NOMO-1 treated with dmso at 0.1 percent for 144 hours (cell line): ENCODE results near the gene FLT3.
A peak's percentile ranks its signal among the peaks of the same experiment; 100 is the strongest.
"Not testable (repeated sequence)": the region's sequence is repeated elsewhere in the genome, so short reads cannot be mapped to it uniquely, and the experiment has no call there.

Source experiments
- DNase-seq: peaks from one replicate; lab custom pipeline; 2025; ENCODE audit not compliant: unreplicated experiment; lab: John Stamatoyannopoulos, UW

FLT3 gene

GRCh38 chr13:28100150-28101121 lies at the start of gene FLT3:
TSS of gene FLT3 (minus strand) at chr13:28100576. CDS start at chr13:28100510, 66 bp downstream.
- peak; percentile 98 for DNase-seq

- DNase-seq: no peak
Measured at GRCh38 chr13:28147495-28147894, 47.1 kb upstream of the FLT3 start.

GRCh38 chr13:28145049-28145448 lies 44.7 kb upstream of the FLT3 start:
- no peak for DNase-seq

GRCh38 chr13:28141542-28141941 lies 41.2 kb upstream of the FLT3 start:
- DNase-seq: not testable (repeated sequence)

GRCh38 chr13:28140433-28141125 lies 40.2 kb upstream of the FLT3 start:
- no peak for DNase-seq

- DNase-seq: peak; percentile 99
Measured at GRCh38 chr13:28138756-28139470, 38.5 kb upstream of the FLT3 start.

GRCh38 chr13:28138012-28138755 lies 37.8 kb upstream of the FLT3 start, which contains the start of gene PAN3:
TSS of gene PAN3 (plus strand) at chr13:28138545. CDS start at chr13:28138658, 113 bp downstream.
- peak; percentile 92 for DNase-seq

- DNase-seq: no peak
Measured at GRCh38 chr13:28137596-28137995, 37.2 kb upstream of the FLT3 start.

GRCh38 chr13:28136916-28137315 lies 36.5 kb upstream of the FLT3 start:
- DNase-seq: peak; percentile 38

GRCh38 chr13:28131646-28132045 lies 31.3 kb upstream of the FLT3 start:
- no peak for DNase-seq

- DNase-seq: no peak
Measured at GRCh38 chr13:28129911-28130693, 29.7 kb upstream of the FLT3 start.

GRCh38 chr13:28128926-28129325 lies 28.6 kb upstream of the FLT3 start:
- DNase-seq: no peak

- DNase-seq: no peak
Measured at GRCh38 chr13:28128030-28128429, 27.7 kb upstream of the FLT3 start.

GRCh38 chr13:28121224-28121623 lies 20.8 kb upstream of the FLT3 start:
- DNase-seq: no peak

- DNase-seq: no peak
Measured at GRCh38 chr13:28120317-28120716, 19.9 kb upstream of the FLT3 start.

GRCh38 chr13:28117689-28118377 lies 17.5 kb upstream of the FLT3 start:
- DNase-seq: no peak

GRCh38 chr13:28116736-28117135 lies 16.4 kb upstream of the FLT3 start:
- DNase-seq: no peak

- DNase-seq: no peak
Measured at GRCh38 chr13:28110414-28110813, 10.0 kb upstream of the FLT3 start.

- peak; percentile 61 for DNase-seq
Measured at GRCh38 chr13:28106976-28107375, 6.6 kb upstream of the FLT3 start.
